Liver (tissue), 3 donors: ENCODE data around the gene CIB2.

ENCODE experiments used
- JUND ChIP-seq, 2 donors: IDR thresholded peaks; 2 replicates each; pipeline ENCODE4 v1.6.1; 2016; ENCODE audit warnings: antibody characterized with exemption in 2 of 2
- TF ChIP-seq, protein P1 (sequence below): fragments of 150-350 bp; IDR thresholded peaks from 2 replicates; pipeline ENCODE4 v1.5.1; 2017; ENCODE audit warnings: improper control_type of control experiment, low read depth, low read length; ENCODE audit not compliant: missing input control
- donor health status: healthy.
- donor health status: healthy.

DNA sequence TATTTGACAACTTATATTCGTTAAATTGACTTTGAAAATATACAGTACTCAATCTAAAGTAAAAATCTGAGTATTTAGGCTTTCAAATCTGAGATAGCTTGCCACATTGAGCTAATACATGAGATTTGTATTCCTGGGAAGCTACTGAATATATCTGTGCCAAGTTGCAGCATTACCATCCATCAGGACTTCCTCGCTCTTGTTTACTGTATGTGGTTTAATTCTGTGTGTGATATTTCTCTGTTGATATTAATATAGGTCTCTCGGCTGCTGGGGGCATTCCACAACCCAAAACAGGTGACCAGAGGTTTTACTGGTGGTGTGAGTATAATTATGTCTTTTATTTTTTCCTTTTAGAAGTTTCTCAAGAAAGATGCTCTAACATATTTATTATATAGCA lies 23.7 kb upstream of the CIB2 start:
- TF ChIP-seq, protein P1, sequence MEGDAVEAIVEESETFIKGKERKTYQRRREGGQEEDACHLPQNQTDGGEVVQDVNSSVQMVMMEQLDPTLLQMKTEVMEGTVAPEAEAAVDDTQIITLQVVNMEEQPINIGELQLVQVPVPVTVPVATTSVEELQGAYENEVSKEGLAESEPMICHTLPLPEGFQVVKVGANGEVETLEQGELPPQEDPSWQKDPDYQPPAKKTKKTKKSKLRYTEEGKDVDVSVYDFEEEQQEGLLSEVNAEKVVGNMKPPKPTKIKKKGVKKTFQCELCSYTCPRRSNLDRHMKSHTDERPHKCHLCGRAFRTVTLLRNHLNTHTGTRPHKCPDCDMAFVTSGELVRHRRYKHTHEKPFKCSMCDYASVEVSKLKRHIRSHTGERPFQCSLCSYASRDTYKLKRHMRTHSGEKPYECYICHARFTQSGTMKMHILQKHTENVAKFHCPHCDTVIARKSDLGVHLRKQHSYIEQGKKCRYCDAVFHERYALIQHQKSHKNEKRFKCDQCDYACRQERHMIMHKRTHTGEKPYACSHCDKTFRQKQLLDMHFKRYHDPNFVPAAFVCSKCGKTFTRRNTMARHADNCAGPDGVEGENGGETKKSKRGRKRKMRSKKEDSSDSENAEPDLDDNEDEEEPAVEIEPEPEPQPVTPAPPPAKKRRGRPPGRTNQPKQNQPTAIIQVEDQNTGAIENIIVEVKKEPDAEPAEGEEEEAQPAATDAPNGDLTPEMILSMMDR = no peak
- TF ChIP-seq JUND (IDR thresholded peaks at IDR 0.05) = no peak
